Measurements from ENCODE around the gene TRMO.

DNA sequence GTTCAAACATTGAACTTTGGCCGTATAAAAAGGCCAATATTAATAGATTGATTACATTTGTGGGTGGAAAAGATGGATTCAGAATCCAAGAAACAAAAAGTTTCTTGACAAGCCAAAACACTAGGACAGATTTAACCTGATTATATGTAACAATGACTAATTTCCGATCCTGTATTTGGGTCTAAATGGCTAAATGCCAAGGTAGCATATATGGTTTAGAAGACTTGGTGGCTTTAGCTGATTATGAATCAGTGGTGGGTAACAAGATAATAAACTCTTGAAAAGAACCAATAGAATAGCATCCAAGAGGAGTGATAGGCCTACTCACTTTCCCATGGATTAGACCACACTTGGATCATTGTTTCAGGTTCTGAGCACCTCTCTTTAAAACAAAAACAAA is 39.1 kb upstream of the TRMO start:
- TF ChIP-seq, protein P1, sequence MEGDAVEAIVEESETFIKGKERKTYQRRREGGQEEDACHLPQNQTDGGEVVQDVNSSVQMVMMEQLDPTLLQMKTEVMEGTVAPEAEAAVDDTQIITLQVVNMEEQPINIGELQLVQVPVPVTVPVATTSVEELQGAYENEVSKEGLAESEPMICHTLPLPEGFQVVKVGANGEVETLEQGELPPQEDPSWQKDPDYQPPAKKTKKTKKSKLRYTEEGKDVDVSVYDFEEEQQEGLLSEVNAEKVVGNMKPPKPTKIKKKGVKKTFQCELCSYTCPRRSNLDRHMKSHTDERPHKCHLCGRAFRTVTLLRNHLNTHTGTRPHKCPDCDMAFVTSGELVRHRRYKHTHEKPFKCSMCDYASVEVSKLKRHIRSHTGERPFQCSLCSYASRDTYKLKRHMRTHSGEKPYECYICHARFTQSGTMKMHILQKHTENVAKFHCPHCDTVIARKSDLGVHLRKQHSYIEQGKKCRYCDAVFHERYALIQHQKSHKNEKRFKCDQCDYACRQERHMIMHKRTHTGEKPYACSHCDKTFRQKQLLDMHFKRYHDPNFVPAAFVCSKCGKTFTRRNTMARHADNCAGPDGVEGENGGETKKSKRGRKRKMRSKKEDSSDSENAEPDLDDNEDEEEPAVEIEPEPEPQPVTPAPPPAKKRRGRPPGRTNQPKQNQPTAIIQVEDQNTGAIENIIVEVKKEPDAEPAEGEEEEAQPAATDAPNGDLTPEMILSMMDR (IDR thresholded peaks at IDR 0.05; ENCODE audit: low read depth, low read length): no peak
- no peak for TF ChIP-seq POLR2A (IDR thresholded peaks at IDR 0.05; ENCODE audit: extremely low read depth, insufficient read length)
